Smooth muscle cell of the brain vasculature (primary cell): ENCODE data around the gene SMCO4.

Experiments used
- DNase-seq: peaks from one replicate; pipeline ENCODE4 v3.0.0-alpha.2; 2012; ENCODE audit warnings: low read depth, low spot score

Gene SMCO4

GRCh38 chr11:93504110-93505095, 38.8 kb downstream of the SMCO4 start:
- DNase-seq = no peak

GRCh38 chr11:93501856-93502255, 41.3 kb downstream of the SMCO4 start:
- no peak for DNase-seq

GRCh38 chr11:93500759-93501158, 42.4 kb downstream of the SMCO4 start:
- DNase-seq = no peak

GRCh38 chr11:93498641-93499040, 44.5 kb downstream of the SMCO4 start:
- no peak for DNase-seq

- DNase-seq = no peak
Observed at GRCh38 chr11:93498161-93498560, 45.0 kb downstream of the SMCO4 start.

GRCh38 chr11:93497596-93497995, 45.6 kb downstream of the SMCO4 start:
- no peak for DNase-seq

GRCh38 chr11:93494357-93494756, 48.8 kb downstream of the SMCO4 start:
- no peak for DNase-seq

GRCh38 chr11:93493252-93493897, 49.8 kb downstream of the SMCO4 start:
- DNase-seq = no peak

GRCh38 chr11:93492464-93493251, 50.5 kb downstream of the SMCO4 start:
- DNase-seq = no peak

- no peak for DNase-seq
Observed at GRCh38 chr11:93491973-93492372, 51.2 kb downstream of the SMCO4 start.

- no peak for DNase-seq
Observed at GRCh38 chr11:93490996-93491618, 52.1 kb downstream of the SMCO4 start.

- no peak for DNase-seq
Observed at GRCh38 chr11:93489841-93490240, 53.4 kb downstream of the SMCO4 start.

- DNase-seq = no peak
Observed at GRCh38 chr11:93487032-93487483, 56.1 kb downstream of the SMCO4 start.

GRCh38 chr11:93485983-93486382, 57.2 kb downstream of the SMCO4 start:
- no peak for DNase-seq

GRCh38 chr11:93484716-93485115, 58.5 kb downstream of the SMCO4 start:
- peak; percentile 33 for DNase-seq

- no peak for DNase-seq
Observed at GRCh38 chr11:93482556-93482955, 60.6 kb downstream of the SMCO4 start.

- DNase-seq = no peak
Observed at GRCh38 chr11:93481696-93482095, 61.5 kb downstream of the SMCO4 start.

- no peak for DNase-seq
Observed at GRCh38 chr11:93481279-93481678, 61.9 kb downstream of the SMCO4 start.

- DNase-seq = no peak
Observed at GRCh38 chr11:93480756-93481155, 62.4 kb downstream of the SMCO4 start.

GRCh38 chr11:93480256-93480655, 62.9 kb downstream of the SMCO4 start:
- DNase-seq = no peak

GRCh38 chr11:93478841-93479240, 64.3 kb downstream of the SMCO4 start:
- DNase-seq = no peak
